ENCODE measurements around the gene NAXD.

- TF ChIP-seq EZH2 (IDR thresholded peaks at IDR 0.05) (no peak), POLR2AphosphoS5 (IDR thresholded peaks at IDR 0.05; ENCODE audit: borderline replicate concordance, low read depth, low read length) (no peak), FOXP2 (optimal IDR thresholded peaks at IDR 0.05; ENCODE audit: control extremely low read depth, extremely low read length, insufficient read depth) (no peak)
These were observed 35.1 kb downstream of the NAXD start for GRCh38 chr13:110650436-110650835.

All from SK-N-MC (cell line).